ENCODE data around the gene ASB9. TPM values are rescaled to one million over a fixed set of nuclear protein-coding genes. Genes with fewer than 3 reads are reported as not detected.

Gene ASB9, protein sequence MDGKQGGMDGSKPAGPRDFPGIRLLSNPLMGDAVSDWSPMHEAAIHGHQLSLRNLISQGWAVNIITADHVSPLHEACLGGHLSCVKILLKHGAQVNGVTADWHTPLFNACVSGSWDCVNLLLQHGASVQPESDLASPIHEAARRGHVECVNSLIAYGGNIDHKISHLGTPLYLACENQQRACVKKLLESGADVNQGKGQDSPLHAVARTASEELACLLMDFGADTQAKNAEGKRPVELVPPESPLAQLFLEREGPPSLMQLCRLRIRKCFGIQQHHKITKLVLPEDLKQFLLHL
- total RNA-seq (10 to 100 TPM; 83.0 to 88.8 TPM), polyA plus RNA-seq (ENCODE audit: insufficient read depth, low read depth, low replicate concordance) (63.9 TPM)
- long read RNA-seq, donor 1, partial matches to known transcripts: 0 of 1 reads
- long read RNA-seq, donor 1, other reads (novel, unspliced or antisense): 0 of 1 reads
- long read RNA-seq, donor 2, partial matches to known transcripts: 0 of 2 reads
- long read RNA-seq, donor 2, other reads (novel, unspliced or antisense): 0 of 2 reads

DNA sequence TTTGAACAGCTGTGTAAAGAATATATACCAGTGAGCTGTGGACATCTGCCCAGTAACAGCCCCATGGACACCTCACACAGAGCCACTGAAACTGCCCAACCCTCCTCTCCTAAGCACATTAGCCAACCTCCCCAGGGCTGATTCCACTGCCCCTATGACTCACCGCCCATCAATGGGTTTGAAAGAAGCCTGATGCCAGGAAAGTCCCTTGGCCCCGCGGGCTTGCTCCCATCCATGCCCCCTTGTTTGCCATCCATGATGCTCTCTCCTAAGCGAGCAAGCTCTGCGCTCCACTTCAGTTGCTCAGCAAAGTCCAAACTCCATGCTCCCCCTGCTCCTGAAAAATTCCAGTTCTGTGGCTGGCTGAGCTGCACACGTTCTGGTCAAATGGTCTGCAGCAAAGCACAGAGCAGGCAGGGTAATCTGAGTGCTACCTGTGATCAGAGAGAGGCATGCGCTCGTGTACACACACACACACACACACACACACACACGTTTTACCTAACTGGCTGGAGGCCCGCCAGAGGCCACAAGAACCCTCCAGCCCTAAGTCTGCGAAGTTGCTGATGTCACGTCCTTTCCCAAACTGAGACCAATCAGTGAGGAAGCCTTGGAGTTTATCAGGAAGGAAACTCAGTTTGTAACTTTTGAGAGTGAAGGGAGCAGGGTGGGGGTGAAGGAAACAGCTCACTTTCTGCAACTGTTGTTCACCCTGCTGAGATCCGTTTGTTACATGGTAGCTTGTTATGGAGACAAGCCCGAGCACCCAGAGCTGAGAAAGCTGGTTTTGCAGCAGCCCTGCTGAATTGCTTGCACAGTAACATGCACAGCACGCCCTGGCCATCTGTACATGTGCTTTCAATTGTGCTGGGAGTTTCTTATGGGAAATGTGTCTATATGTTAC lies at the start of gene ASB9:
TSS of gene ASB9 (minus strand) at position 466 of the 904 bp plus-strand sequence. CDS start at position 257, 209 bp downstream.
- intact Hi-C loops (cut with DNase I; ENCODE audit: low total_unique reads): no loop called here
- Histone ChIP-seq H3K9me3 (no peaks in the 10 kb centered on the region), H3K4me1 (no peaks in the 10 kb centered on the region), H3K4me3 (peak within 1 kb of the TSS in 1 of 2 donors; percentile 38), H3K27ac (no peak within 1 kb of the TSS), H3K36me3 (ENCODE audit: low read depth, missing control alignments) (no peaks in the 10 kb centered on the region), H3K27me3 (no peaks in the 10 kb centered on the region)
- TF ChIP-seq POLR2A (IDR thresholded peaks at IDR 0.05): no peak
- TF ChIP-seq, protein P1, sequence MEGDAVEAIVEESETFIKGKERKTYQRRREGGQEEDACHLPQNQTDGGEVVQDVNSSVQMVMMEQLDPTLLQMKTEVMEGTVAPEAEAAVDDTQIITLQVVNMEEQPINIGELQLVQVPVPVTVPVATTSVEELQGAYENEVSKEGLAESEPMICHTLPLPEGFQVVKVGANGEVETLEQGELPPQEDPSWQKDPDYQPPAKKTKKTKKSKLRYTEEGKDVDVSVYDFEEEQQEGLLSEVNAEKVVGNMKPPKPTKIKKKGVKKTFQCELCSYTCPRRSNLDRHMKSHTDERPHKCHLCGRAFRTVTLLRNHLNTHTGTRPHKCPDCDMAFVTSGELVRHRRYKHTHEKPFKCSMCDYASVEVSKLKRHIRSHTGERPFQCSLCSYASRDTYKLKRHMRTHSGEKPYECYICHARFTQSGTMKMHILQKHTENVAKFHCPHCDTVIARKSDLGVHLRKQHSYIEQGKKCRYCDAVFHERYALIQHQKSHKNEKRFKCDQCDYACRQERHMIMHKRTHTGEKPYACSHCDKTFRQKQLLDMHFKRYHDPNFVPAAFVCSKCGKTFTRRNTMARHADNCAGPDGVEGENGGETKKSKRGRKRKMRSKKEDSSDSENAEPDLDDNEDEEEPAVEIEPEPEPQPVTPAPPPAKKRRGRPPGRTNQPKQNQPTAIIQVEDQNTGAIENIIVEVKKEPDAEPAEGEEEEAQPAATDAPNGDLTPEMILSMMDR (IDR thresholded peaks at IDR 0.05): no peak
- 2 to 8% methylated on average over 7 to 14 of the region's 15 CpGs for WGBS, 2 donors
- peak; percentile 75 for DNase-seq

DNA sequence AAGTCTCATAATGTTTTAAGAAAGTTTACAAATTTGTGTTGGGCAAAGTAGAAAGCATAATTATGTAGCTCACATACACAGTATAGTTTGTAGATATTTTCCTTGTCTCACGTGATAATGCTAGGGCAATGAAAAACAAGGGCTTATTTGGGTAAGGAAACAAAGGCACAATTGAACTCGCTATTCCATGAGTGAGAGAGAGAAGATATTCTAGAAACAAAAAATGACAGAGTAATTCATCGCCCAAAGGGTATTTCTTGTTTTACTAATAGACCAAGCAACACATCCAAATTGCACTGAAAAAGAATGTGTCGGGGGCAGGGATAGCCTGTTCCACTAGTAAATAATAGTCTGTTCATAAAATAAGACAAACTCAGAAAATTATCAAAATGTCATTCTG lies 49.2 kb upstream of the ASB9 start:
- WGBS, 2 donors: 80 to 83% methylated on average over 4 of the region's 4 CpGs
- H3K4me3 ChIP-seq: no peak overlapping the region
- no peaks in the 10 kb centered on the region for H3K36me3 ChIP-seq (ENCODE audit: low read depth, missing control alignments)
- H3K9me3 ChIP-seq: no peaks in the 10 kb centered on the region
- intact Hi-C loops (cut with DNase I; ENCODE audit: low total_unique reads): no loop called here
- no peak overlapping the region for H3K27ac ChIP-seq
- DNase-seq: no peak
- no peaks in the 10 kb centered on the region for H3K4me1 ChIP-seq
- TF ChIP-seq, protein P1 (IDR thresholded peaks at IDR 0.05): no peak
- no peak for TF ChIP-seq POLR2A (IDR thresholded peaks at IDR 0.05)
- no peaks in the 10 kb centered on the region for H3K27me3 ChIP-seq

DNA sequence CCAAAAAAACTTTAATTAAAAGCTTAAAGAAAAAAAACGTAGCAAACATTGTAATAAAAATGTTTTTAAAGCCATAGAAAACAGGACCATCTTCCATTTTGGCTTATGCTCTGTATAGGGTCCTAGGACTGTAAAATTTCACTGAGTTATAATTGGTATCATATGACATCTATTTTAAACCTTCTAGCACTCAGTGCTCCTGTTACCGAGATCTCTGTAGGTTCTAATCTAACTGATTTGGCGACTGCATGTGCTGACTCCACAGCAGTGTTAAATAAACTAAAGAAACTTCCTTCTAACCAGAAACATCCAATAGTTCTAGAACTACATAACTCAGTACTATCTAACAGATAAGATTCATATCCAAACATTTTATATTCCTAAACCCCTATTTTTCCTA lies 45.6 kb upstream of the ASB9 start, which contains the start of gene ASB11:
TSS of gene ASB11 (minus strand) at position 132 of the 400 bp plus-strand sequence. CDS start at position 97, 35 bp downstream.
- no peak for DNase-seq
- 43 to 45% methylated on average over 3 of the region's 3 CpGs for WGBS, 2 donors
- H3K27me3 ChIP-seq: no peaks in the 10 kb centered on the region

DNA sequence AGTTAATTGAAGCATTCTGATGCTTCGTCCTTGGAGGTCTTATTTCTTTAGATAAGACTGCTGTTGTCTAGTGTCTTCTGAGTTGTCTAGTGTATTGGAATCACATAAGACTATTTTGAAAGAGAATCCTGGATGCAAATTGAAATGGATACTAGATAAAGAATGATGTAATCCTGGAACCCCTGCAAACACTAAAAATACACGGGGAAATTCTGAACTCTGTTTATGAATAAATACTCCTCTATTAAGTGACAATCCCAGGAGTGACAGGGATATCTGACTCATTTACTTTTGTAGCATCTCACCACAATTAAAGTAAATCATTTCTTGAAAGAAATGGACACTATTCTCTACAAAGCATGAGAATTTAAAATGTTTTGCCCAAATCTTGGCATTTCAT lies 44.6 kb upstream of the ASB9 start:
- TF ChIP-seq, protein P1 (IDR thresholded peaks at IDR 0.05): no peak
- TF ChIP-seq POLR2A (IDR thresholded peaks at IDR 0.05): no peak
- H3K27me3 ChIP-seq: no peaks in the 10 kb centered on the region
- no peak overlapping the region for H3K27ac ChIP-seq
- H3K36me3 ChIP-seq (ENCODE audit: low read depth, missing control alignments): no peaks in the 10 kb centered on the region
- 49 to 55% methylated on average over 2 of the region's 2 CpGs for WGBS, 2 donors
- intact Hi-C loops (cut with DNase I; ENCODE audit: low total_unique reads): no loop called here
- H3K9me3 ChIP-seq: no peaks in the 10 kb centered on the region
- H3K4me1 ChIP-seq: no peaks in the 10 kb centered on the region
- no peak for DNase-seq
- H3K4me3 ChIP-seq: no peak overlapping the region

More for the DNA sequence above, 45.6 kb upstream of the ASB9 start, which contains the start of gene ASB11:
- H3K4me1 ChIP-seq: no peaks in the 10 kb centered on the region
- no peak within 1 kb of the TSS for H3K27ac ChIP-seq
- TF ChIP-seq POLR2A (IDR thresholded peaks at IDR 0.05): no peak
- TF ChIP-seq, protein P1 (IDR thresholded peaks at IDR 0.05): no peak
- no peak within 1 kb of the TSS for H3K4me3 ChIP-seq
- H3K9me3 ChIP-seq: no peaks in the 10 kb centered on the region
- intact Hi-C loops (cut with DNase I; ENCODE audit: low total_unique reads): no loop called here
- H3K36me3 ChIP-seq (ENCODE audit: low read depth, missing control alignments): no peaks in the 10 kb centered on the region
